IMR-90 (cell line): ENCODE results near the gene PATJ.

ENCODE experiments used
- CEBPB ChIP-seq: IDR thresholded peaks from 2 replicates; pipeline ENCODE4 v1.6.1; 2012; ENCODE audit warnings: low read depth, low read length, improper control_type of control experiment
- CHD1 ChIP-seq: IDR thresholded peaks from 2 replicates; pipeline ENCODE4 v1.6.1; 2012; ENCODE audit warnings: low read depth, low read length, improper control_type of control experiment
- MAFK ChIP-seq: IDR thresholded peaks from 2 replicates; pipeline ENCODE4 v1.6.1; 2012; ENCODE audit warnings: low read depth, low read length, improper control_type of control experiment
- POLR2A ChIP-seq: IDR thresholded peaks from 2 replicates; pipeline ENCODE4 v1.6.1; 2012; ENCODE audit warnings: mild to moderate bottlenecking, low read depth, low read length
- RAD21 ChIP-seq: IDR thresholded peaks from 2 replicates; pipeline ENCODE4 v1.6.1; 2012; ENCODE audit warnings: low read length, improper control_type of control experiment
- SMC3 ChIP-seq: fragments of 150-350 bp; IDR thresholded peaks from 2 replicates; pipeline ENCODE4 v1.6.1; 2016; ENCODE audit warnings: low read depth, mild to moderate bottlenecking, antibody characterized with exemption, low read length, moderate library complexity
- TF ChIP-seq, protein P1 (sequence below): conservative IDR thresholded peaks from 2 replicates; pipeline ENCODE4 v1.5.1; 2012; ENCODE audit warnings: mild to moderate bottlenecking, low read depth, low read length, improper control_type of control experiment
- TF ChIP-seq, protein P2 (sequence below): fragments of 150-350 bp; IDR thresholded peaks from 2 replicates; pipeline ENCODE4 v1.6.1; 2016; ENCODE audit warnings: low read depth, mild to moderate bottlenecking, low read length, moderate library complexity, borderline replicate concordance

DNA sequence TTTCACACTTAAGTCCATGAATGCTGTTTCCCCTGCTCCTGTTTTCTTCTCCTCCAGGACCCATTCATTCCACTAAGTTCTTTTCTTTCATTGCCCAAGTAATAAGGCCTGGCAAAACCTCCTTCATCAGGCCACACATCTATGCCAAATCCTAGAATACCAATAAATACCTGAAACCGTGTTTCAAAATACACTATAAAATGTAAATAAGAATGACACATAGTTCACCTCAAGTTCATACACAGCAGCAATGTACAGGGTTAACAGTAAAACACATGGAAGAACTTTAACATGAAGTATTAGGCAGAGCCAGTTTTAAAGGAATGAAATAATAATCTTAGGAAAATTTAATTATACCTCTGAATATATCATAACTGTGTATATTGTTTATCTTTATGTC is 365.6 kb downstream of the PATJ start:
- TF ChIP-seq, protein P1, sequence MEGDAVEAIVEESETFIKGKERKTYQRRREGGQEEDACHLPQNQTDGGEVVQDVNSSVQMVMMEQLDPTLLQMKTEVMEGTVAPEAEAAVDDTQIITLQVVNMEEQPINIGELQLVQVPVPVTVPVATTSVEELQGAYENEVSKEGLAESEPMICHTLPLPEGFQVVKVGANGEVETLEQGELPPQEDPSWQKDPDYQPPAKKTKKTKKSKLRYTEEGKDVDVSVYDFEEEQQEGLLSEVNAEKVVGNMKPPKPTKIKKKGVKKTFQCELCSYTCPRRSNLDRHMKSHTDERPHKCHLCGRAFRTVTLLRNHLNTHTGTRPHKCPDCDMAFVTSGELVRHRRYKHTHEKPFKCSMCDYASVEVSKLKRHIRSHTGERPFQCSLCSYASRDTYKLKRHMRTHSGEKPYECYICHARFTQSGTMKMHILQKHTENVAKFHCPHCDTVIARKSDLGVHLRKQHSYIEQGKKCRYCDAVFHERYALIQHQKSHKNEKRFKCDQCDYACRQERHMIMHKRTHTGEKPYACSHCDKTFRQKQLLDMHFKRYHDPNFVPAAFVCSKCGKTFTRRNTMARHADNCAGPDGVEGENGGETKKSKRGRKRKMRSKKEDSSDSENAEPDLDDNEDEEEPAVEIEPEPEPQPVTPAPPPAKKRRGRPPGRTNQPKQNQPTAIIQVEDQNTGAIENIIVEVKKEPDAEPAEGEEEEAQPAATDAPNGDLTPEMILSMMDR: no peak
- TF ChIP-seq POLR2A: no peak
- no peak for TF ChIP-seq RAD21
- no peak for TF ChIP-seq CHD1
- TF ChIP-seq MAFK: no peak
- no peak for TF ChIP-seq CEBPB
- TF ChIP-seq SMC3: no peak
- TF ChIP-seq, protein P2, sequence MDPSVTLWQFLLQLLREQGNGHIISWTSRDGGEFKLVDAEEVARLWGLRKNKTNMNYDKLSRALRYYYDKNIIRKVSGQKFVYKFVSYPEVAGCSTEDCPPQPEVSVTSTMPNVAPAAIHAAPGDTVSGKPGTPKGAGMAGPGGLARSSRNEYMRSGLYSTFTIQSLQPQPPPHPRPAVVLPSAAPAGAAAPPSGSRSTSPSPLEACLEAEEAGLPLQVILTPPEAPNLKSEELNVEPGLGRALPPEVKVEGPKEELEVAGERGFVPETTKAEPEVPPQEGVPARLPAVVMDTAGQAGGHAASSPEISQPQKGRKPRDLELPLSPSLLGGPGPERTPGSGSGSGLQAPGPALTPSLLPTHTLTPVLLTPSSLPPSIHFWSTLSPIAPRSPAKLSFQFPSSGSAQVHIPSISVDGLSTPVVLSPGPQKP: no peak
